ENCODE results near the gene CYP2W1.
"Not testable (repeated sequence)": the region's sequence is repeated elsewhere in the genome, so short reads cannot be mapped to it uniquely, and the experiment has no call there.

The CYP2W1 gene

DNA sequence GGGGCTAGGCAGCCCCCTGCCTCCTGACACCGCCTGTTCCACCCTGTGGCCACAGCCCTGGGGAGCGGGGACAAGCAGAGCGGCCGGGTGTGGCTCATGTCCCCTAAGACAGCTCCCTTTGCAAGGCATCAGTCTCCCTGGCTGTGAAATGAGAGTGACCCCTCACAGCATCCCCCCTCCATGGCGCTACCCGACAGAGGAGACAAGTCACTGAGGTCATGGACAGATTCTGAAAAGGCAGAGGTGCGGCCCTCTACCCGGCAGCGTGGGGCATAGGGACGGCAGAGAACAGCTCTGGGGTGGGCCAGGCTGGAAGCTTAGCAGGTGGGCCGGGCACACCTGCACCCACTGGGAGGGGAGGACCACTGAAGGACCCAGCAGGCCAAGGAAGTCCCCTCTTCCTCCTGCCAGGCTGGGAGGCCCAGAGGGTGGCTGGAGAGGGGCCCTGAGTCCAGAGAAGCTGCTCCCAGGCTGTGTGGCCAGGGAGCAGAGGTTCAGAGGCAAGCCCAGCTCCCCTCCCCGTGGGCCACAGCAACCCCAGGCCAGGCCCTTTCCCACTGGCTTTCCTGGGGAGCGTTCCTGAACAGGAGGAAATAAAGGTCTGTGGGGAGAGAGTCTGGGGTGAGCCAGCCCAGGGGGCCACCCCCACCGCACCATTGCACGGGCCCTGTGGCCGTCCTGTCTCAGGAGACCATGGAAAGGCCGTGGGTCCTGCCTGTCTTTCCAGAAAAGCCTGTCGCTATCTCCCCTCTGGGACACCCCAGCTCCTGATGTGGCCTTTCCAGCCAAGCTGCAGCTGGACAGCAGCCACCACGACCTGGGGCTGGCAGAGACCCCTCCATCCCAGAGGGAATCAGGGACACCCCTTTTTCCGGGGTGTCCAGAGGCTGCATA is 30.2 kb upstream of the CYP2W1 start:
- no peak for DNase-seq

DNA sequence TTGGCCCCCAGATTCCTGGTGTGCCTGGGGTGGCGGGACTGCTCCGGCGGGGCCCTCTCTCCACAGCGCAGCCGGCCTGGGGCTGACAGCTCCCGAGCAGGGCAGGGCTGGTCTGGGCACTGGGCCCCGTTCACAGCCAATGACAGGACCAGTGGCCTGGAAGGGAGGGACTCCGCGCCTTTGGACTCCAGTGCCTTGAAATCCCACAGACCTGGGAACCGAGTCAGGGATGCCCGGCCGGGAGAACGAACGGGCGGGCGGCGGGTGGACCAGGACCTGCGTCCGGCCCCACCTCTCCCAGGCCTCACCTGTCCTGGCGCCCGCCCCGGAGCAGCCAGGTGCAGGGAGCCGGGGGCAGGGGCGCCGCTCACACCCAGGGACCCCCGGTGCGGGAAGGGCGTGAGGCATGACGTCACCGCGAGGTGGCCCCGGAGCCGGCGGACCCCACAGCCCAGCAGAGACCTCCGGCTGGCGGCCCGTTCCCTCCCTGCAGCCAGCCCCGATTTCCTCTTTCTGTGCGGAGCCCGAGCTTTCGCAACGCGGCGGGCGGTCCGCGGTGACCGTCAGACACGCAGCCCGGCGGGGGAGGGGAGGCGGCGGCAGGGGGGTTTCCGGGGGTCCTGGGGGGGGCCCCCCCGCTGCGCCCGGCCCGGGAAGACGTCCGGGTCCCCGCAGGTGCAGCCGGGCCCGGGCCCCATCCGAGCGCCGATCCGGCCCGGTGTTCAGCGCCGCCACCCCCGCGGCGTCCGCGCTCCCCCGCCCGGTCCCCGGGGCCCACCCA is 29.2 kb upstream of the CYP2W1 start:
- no peak for DNase-seq

DNA sequence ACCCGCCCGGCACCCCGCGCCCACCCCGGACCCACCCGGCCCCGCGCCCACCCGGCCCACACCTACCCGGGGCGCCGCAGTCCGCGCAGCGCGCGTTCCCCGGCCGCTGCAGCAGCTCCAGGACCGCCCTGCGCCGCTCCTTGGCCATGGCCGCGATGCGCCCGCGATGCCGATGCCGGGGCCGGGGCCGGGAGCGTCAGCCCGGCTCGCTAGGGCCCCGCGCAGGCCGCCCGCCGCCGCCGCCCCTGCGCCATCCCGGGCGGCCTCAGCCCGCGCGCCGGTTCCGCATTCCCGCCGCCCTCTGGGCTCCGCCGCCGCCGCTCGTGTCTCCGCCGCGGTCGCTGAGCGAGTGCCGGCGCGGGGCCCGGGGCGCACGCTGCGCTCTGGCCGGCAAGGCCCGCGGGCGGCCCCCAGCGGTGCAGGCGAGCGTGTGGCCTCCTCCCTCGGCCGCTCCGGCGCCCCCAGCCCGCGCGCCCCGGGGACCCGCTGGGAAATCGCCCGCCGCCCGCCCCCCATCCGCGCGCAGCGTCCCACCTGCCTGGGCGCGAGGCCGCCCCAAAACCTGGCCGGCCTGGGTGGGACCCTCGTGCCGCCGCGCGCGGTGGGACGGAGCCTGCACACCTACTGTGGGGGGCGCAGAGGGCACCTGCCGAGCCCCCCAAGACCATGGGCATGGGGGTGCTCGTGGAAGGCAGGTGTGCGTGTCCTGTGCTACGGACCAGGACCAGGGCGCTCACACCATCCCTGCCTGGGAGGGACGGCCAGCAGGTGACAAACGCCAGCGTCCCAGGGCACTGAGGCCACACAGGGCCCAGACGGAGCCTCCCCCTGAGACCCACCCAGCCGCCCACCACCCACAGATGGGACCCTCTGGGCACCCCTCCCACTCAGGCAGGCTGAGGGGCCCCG is 28.4 kb upstream of the CYP2W1 start, which contains the start of gene ADAP1:
Gene ADAP1, minus strand, starts transcription at position 351 of the 909 bp plus-strand sequence. Its CDS starts 203 bp downstream, at position 148.
- peak; percentile 68 to 77 for DNase-seq

DNA sequence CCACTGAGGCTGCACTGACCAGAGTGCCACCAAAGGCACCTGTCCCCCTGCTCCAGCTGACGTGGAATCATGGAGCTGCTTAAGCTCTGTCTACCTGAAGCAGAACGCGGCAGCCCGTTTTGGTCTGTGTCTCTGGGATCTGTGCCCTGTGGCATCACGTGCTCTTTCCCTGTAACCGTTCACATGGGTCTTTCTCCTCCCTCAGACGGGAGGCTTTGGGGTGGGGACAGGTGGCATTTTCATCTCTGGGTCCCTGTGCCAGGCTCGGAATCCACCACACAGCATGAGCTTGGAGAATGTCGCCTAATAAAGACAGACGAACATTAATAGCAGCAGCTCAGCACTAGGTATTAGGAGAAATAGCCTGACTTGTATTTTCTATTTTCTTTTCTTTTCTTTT is 26.9 kb upstream of the CYP2W1 start:
- DNase-seq: no peak

DNA sequence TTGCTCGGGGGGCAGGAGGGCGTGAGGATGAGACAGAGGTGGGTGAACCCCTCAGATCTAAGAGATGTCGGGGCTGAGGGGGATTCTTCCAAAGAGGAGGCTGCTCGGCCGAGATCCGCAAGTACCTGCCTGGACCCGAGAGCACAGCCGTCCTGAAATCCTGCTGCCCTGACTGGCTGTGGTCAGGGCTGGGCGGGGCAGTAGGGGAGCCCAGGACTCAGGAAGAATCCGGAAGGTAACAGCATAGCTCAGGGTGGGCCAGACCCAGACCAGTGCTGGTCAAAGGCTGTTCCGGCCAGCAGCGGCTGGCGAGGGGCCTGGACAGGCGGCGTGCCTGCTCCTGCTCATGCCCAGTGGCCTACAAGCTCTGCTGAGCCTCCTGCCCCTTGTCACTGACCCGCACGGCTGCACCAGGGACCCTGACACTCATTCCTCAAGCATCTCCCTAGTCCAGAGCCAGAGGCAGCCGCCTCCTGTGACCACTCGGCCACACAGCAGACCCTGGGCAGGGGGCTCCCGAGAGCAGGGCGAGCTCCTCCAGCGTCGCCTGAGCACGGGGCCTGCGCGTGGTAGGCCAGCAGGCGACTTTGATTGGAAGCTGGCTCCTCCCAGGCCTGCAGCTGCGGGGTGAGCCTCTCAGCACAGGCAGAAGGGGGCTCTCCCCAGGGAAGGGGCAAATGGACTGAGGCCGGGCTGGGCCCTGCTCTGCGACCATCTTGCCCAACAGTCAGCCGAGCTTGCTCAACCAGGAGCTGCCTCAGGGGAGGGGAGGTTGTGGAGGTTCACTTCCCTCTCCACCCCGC is 25.4 kb upstream of the CYP2W1 start:
- DNase-seq: no peak

DNA sequence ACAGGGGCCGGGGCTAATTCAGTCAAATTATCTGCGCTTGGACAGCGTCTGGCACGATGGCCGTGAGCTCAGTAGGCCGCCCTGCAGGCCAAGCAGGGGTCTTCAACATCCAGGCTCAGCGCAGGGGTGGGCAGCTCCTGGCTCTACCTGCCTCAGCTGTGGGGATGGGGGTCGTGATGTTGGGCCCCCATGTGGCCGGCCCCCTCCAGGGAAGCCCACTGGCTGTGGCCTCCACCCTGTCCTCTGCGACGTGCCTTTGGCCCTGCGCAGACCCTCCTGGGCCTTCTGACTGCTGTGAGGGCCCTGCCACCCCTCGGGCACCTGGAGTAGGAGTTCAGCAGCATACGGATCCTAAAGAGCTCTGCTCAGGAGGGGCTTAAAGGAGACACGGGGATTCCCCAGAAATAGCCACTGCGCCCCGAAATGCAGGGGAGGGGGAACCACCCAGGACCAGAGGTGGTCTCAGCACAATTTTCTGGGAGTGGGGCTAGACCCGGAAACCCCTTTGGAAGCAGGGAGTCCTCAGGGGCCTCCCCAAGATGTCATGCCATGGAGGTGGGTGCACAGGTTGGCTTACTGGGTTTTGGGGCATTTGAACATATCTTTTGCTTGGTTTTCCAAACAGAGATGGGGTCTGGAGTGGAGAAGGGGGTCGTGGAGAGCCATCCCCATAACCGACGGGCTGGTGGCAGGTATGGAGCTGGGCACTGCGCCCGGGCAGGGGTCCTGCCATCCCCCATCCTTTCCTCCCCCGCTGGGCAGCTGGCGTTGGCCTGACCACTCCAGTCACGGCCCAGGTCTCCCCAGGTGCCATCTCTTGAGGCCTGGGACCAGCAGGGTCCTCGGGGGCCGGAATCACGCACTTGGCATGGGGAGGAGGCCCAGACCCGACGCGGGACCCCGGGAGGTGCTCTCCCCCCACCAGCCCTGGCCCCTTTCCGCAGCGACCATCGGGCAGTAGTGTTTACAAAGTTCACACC is 24.5 kb upstream of the CYP2W1 start:
- no peak for DNase-seq

DNA sequence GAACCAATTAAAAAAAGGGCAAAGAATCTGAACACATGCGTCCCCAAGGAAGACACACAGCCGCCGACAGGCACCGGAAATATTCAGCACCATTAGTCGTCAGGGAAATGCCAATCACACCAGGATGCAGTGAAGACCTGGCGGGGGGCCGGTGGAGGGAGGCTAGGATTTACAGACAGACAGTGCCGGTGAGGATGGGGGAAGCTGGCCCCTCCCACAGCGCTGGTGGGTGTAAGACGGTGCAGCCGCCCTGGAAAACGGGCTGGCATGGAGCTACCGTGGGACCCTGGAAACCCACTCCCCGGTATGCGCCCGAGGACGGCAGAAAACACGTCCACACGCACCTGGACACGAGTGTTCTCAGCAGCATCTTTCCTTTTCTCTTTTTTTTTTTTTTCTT is 23.7 kb upstream of the CYP2W1 start:
- DNase-seq: no peak

DNA sequence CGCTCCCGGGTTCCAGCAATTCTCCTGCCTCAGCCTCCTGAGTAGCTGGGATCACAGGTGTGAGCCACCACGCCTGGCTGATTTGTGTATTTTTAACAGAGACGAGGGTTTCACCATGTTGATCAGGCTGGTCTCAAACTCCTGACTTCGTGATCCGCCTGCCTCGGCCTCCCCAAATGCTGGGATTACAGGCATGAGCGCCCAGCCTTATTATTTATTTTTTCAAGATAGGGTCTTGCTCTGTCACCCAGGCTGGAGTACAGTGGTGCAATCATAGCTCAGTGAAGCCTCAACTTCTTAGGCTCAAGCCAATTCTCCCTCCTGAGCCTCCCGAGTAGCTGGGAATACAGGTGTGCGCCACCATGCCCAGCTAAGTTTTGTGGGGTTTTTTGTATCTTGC is 23.2 kb upstream of the CYP2W1 start:
- DNase-seq: not testable (repeated sequence)

DNA sequence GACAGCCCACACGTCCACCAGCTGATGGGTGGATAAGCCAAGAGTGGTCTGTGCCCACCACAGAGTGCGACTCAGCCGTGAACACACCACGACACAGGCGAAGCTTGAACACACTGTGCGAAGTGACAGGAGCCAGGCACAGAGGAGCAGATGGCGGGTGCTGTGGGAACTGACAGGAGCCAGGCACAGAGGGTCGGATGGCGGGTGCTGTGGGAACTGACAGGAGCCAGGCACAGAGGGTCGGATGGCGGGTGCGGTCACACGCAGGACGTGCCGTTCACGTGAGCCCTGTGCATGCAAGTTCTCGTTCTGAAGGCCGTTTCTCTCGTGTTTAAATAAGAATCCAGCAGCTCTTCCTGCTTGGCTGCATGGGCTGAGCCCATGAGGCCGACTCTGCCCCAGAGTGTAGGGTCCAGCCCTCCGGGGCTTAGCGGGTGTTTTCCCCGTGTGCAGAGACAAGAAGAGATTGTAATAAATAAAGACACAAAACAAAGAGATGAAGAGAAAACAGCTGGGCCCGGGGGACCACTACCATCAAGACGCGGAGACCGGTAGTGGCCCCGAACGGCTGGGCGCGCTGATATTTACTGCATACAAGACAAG is 22.6 kb upstream of the CYP2W1 start:
- DNase-seq: no peak

DNA sequence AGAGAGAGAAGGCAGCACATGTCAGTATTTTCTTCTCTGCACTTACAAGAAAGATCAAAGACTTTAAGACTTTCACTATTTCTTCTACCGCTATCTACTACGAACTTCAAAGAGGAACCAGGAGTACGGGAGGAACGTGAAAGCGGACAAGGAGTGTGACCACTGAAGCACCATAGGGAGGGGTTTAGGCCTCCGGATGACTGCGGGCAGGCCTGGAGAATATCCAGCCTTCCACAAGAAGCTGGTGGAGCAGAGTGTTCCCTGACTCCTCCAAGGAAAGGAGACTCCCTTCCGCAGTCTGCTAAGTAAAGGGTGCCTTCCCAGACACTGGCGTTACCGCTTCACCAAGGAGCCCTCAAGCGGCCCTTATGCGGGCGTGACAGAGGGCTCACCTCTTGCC is 22.0 kb upstream of the CYP2W1 start:
- DNase-seq: not testable (repeated sequence)

DNA sequence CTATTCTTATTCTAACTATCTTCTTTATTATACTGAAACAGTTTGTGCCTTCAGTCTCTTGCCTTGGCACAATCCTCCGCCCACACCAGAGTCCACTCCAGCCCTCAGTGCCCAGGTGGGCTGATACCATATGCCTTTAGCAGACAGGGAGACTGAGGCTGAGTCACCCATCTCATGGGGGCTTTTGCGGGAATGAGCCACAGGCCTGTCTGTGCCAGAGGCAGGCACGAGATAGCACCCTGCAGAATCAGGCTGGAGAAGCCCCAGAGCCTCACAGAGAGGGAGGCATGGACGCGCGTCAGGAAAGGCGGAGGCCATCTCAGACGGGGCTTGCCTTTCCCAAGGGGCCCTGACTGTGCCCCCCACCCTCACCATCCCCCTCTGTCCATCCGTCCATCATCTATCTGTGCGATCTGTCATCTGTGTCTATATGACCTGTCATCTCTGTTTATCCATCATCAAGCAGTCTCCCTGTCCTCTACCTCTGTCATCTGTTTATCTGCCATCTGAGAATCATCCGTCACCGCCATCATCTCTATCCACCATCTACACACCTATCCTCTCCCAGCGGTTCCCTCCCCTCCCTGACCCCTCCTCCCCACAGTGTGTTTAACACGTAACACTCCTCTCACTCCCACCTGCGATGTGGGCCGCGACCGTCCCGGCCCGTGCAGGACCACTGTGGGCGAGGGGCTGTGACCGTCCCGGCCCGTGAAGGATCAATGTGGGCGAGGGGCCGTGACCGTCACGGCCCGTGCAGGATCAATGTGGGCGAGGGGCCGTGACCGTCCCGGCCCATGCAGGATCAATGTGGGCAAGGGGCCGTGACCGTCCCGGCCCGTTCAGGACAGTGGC is 21.2 kb upstream of the CYP2W1 start:
- DNase-seq: no peak

DNA sequence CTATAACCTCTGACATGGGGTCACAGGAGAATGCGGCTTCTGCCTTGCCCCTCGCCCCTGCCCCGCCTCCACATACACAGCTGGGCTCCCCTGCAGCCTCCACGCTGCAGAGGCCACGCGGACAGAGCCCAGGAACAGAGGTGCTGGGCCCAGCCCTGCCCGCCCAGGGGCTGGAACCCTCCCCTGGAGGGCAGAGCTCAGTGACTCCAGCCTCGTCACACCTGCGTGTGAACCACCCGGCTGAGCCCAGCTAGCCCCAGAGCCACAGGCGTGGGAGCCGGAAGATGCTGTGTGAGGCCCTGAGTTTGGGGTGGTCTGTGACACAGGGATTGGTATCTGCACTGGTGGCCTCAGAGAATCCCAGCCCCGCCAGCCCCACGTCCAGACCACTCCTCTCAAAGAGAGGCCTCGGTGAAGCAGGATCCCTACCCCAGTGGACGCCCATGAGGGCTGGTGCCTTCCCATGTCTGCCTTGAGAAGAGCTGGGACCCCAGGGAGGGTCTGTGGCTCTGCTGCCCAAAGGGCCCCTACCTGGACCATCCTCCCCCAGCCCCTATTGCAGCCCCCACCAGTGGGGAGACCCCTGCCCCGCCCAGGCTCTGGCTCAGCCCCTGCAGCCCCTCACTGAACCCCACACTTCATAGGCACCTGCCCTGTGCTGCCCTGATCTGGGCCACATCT is 20.4 kb upstream of the CYP2W1 start:
- no peak for DNase-seq

DNA sequence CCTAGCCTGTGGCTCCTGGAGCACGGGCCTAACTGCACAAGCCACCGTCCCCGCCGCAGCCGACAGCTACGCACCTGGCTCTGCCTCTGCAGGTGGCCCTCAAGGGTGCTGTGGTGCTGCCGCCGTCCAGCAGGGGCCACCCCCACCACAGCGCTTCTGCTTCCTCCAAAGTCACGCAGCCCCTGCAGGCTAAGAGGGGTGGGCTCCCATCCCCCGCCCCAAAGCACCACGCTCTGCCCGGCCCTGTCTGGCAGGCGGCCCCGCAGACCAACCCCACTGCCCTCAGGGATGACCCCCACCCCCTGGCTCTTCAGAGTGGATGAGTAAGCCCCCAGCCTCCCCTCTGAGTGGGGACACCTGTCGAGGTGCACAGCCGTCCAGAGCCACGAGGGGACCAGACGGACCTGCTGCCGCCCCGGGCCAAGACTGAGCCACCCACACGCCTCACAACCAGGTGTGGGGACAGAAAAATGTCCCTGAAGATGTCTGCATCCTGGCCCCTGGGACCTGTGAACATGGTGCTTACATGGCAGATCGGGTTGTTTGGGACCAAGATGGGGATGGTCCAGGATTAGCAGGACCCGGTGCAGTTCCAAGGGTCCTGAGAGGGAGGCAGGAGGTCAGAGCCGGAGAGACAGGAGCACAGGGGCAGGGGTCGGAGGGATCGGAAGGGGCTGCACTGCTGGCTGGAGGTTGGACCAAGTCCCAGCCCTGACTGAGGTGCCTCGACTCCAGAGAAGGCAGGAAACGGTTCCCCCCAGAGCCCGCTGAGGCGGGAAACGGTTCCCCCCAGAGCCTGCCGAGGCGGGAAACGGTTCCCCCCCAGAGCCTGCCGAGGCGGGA is 19.5 kb upstream of the CYP2W1 start:
- DNase-seq: no peak

DNA sequence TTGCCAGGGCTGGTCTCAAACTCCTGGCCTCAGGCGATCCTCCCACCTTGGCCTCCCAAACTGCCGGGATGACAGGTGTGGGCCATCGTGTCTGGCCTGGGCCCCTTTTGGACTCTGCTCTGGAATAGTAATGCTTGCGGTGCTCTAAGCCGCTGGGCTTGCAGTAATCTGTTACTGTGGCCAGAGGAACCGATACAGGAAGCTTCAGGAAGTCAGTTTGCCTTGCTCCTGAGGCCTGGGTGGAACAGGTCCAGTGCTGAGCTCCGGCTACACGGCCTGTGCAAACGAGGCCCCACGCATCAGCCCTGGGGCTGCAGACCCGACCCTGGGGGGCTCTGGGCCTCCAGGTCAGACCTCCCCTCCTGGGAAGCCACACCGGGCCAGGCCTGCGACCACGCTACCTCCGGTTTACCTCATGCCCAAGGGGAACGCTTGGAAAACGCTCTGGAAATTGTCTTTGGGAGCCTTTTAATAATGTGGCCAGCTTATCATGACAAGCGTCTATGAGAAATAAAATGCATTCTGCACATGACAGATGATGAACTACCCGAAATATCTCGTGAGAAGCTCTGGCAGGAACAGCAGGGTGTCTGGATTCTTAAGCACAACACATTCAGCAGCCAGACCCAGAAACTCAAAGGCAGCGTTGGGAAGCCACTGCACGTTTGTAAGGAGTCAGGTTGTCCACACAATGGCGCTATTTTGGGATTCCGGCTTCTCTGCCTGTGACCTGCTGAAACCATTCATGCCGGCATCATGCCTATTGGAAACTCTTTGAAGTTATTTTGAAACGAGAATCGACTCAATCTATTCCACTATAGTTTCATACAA is 18.4 kb upstream of the CYP2W1 start:
- DNase-seq: no peak

DNA sequence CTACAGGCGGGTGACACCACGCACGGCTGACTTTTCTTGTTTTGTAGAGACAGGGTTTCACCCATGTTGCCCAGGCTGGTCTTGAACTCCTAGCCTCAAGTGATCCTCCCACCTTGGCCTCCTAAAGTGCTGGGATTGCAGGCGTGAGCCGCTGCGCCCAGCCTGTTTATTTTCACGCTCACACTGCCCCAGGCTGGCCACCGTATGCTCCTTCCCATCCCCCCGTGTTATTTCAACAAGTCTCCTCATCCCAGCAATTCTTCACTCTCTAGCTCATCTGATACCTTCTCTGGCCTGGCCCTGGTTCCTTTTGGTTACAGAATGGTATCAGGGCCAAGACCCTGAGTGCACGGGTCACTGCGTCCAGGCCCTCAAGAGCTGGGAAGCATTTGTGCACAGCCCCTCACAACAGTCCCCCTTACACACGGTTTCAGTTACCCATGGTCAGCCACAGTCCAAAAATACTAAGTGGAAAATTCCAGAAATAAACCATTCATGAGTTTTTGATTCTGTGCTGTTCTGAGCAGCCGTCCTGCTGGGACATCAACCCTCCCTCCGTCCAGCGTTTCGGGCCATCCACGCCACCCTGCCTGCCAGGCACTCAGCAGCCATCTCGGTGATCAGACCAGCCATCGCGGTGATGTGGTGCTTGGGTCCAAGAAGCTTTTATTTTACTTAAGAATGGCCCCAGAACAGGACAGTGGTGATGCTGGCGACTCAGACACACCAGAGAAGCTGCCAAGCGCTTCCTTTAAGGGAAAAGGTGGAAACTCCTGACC is 16.5 kb upstream of the CYP2W1 start:
- DNase-seq: no peak
